HepG2 (cell line): ENCODE results near the gene TOE1. TPM values are rescaled to one million over a fixed set of nuclear protein-coding genes. Genes with fewer than 3 reads are reported as not detected.

Source experiments
- AFF4 ChIP-seq: sonication (generic); formaldehyde crosslinking; IDR thresholded peaks from 2 replicates; pipeline ENCODE4 v1.4.0; 2020; ENCODE audit warnings: missing genetic modification reagents
- CHD2 ChIP-seq: IDR thresholded peaks from 2 replicates; pipeline ENCODE4 v1.6.1; 2011; ENCODE audit warnings: low read depth, low read length, improper control_type of control experiment
- KIAA2018 ChIP-seq: sonication (generic); formaldehyde crosslinking; IDR thresholded peaks from 2 replicates; pipeline ENCODE4 v1.5.0; 2020; ENCODE audit warnings: mild to moderate bottlenecking, missing genetic modification reagents, borderline replicate concordance
- ZBTB40 ChIP-seq, 2 experiments: fragments of 450-650 bp in 1 of 2; sonication (generic) in 1 of 2; formaldehyde crosslinking in 1 of 2; IDR thresholded peaks; 2 replicates each; pipeline versions ENCODE4 v1.6.1 to v1.8.0; 2016 to 2022; ENCODE audit warnings: antibody characterized with exemption in 1 of 2, mild to moderate bottlenecking in 1 of 2, missing genetic modification reagents in 1 of 2
- polyA plus RNA-seq, 8 experiments: library from polyadenylated mRNA; depleted of rRNA in 3 of 8; stranded (reverse) in 7 of 8; unstranded in 1 of 8; fragments of >200 nt; fragmentation: Illumina TruSeq in 4 of 8; extraction: Trizol in 4 of 8; gene quantifications; 2 replicates each; pipeline versions ENCODE4 v1.2.1 to v1.2.3, GENCODE V29; 2011 to 2016; ENCODE audit warnings: low read depth in 4 of 8, missing spikeins in 1 of 8, mixed read lengths in 1 of 8; ENCODE audit not compliant: insufficient read depth in 1 of 8
- total RNA-seq, 5 experiments: library from RNA; depleted of rRNA; stranded (reverse); fragments of >200 nt; fragmentation: Illumina TruSeq; extraction: Trizol; gene quantifications; 2 replicates each; pipeline ENCODE4 v1.2.3, GENCODE V29; 2016; ENCODE audit warnings: low read depth in 1 of 5

The TOE1 gene
- total and polyA plus RNA-seq, 2 of the 13 experiments (the other 11 are each of a cell fraction or from before 2014, with no cell fraction given), result 14.1 to 19.0 TPM

DNA sequence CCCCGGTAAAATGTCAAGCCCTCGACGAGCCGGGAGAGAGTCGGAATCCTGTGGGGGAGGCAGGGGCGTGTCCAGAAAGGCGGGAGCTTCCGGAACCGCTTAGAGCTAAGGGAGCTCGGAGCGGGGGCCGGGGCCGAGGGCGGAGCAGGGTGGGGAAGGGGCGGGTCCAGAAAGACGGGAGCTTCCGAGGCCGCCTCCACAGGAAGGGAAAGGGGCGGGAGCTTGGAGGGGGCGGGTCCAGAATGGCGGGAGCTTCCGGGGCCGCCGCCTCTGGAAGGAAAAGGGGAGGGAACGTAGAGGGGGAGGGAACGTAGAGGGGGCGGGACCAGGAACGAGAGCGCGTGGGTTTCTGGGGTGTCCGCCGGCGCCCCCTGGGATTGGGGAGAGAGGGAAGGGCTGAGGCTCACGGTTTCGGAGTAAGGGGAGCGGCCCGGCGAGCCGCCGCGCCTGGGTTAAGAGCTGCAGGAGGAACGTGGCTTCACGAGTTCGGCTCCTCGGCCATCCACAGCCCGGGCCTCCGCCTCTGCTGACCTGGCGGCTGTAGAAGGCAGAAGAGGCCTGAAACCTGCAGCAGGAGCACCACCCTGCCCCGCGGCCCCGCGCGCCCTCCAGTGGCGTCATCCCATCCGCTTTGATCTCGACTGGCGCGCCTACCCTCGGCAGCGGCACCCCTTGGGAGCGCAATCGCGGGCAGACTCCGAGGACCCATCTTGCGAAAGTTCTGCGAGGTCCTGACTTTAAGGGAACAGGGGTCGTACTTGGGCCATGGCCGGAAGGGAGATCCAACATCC is 36.3 kb upstream of the TOE1 start (continued):
- TF ChIP-seq KIAA2018 (CRISPR knock-in tag) (no peak), AFF4 (CRISPR knock-in tag) (no peak; the same call in 1 of the 2 replicates), CHD2 (no peak; the same call in 1 of the 2 replicates), ZBTB40 (IDR thresholded peaks at IDR 0.05) (no peak), ZBTB40 (CRISPR knock-in tag; IDR thresholded peaks at IDR 0.05) (peak; percentile 73)
